DOHH2 (cell line): ENCODE measurements around the gene MRGPRX3.

ENCODE experiments used
- CTCF ChIP-seq: fragments of 200-600 bp; sonication (generic); IDR thresholded peaks from one replicate; pipeline ENCODE4 v1.5.1; 2014; ENCODE audit warnings: antibody characterized with exemption, mild to moderate bottlenecking, low read depth, low read length; ENCODE audit not compliant: poor library complexity, severe bottlenecking
- EZH2phosphoT487 ChIP-seq: fragments of 200-600 bp; sonication (generic); IDR thresholded peaks from 2 replicates; pipeline ENCODE4 v1.6.1; 2017; ENCODE audit warnings: borderline replicate concordance, mild to moderate bottlenecking, antibody characterized with exemption, low read length, moderate library complexity, mixed read lengths

- TF ChIP-seq CTCF, result no peak
- TF ChIP-seq EZH2phosphoT487, result no peak
Measured at GRCh38 chr11:18088966-18089365, 43.4 kb upstream of the MRGPRX3 start.
